Medulla oblongata (tissue), 1 donor: ENCODE results near the gene LTC4S.

Experiments
- DNase-seq: peaks from one replicate; pipeline ENCODE4 v3.0.0-alpha.2; 2015; ENCODE audit errors: extremely low spot score

Gene LTC4S

GRCh38 chr5:179806250-179807048 lies 12.7 kb downstream of the LTC4S start, which contains the start of gene MGAT4B:
Gene MGAT4B, minus strand, starts transcription at chr5:179806866. Its CDS starts 283 bp downstream, at chr5:179806583.
- peak; percentile 72 for DNase-seq

- no peak for DNase-seq
These were observed 18.5 kb downstream of the LTC4S start for GRCh38 chr5:179812135-179812825.

- no peak for DNase-seq
These were observed 19.3 kb downstream of the LTC4S start for GRCh38 chr5:179812997-179813607.

- DNase-seq, result no peak
These were observed 20.3 kb downstream of the LTC4S start for GRCh38 chr5:179814090-179814489.

GRCh38 chr5:179815491-179816249 lies 21.9 kb downstream of the LTC4S start:
- no peak for DNase-seq

- DNase-seq, result no peak
These were observed 22.6 kb downstream of the LTC4S start for GRCh38 chr5:179816401-179816795.

GRCh38 chr5:179816796-179817469 lies 23.1 kb downstream of the LTC4S start:
- no peak for DNase-seq

- no peak for DNase-seq
These were observed 23.7 kb downstream of the LTC4S start for GRCh38 chr5:179817470-179817840.

- DNase-seq, result no peak
These were observed 24.3 kb downstream of the LTC4S start for GRCh38 chr5:179817890-179818745.

- peak; percentile 97 for DNase-seq
These were observed 25.0 kb downstream of the LTC4S start for GRCh38 chr5:179818746-179819295.

- DNase-seq, result peak; percentile 75
These were observed 25.7 kb downstream of the LTC4S start for GRCh38 chr5:179819296-179820126.

GRCh38 chr5:179820127-179820482 lies 26.3 kb downstream of the LTC4S start:
- DNase-seq, result peak; percentile 32

GRCh38 chr5:179820483-179821297 lies 26.9 kb downstream of the LTC4S start, which contains the start of gene SQSTM1:
Gene SQSTM1, plus strand, starts transcription at chr5:179820905. Its CDS starts 32 bp downstream, at chr5:179820937.
- peak; percentile 91 for DNase-seq

- DNase-seq, result peak; percentile 95
These were observed 27.7 kb downstream of the LTC4S start for GRCh38 chr5:179821298-179822058.

- DNase-seq, result peak; percentile 33
These were observed 28.3 kb downstream of the LTC4S start for GRCh38 chr5:179822059-179822432.

- DNase-seq, result no peak
These were observed 28.7 kb downstream of the LTC4S start for GRCh38 chr5:179822444-179822990.
